GM23338 (cell line): Measurements from ENCODE around the gene CCNL1. TPM values are rescaled to one million over a fixed set of nuclear protein-coding genes. Genes with fewer than 3 reads are reported as not detected.

Experiments
- ATAC-seq: fragments of 200-7000 bp; cut with Tn5 transposase; 3 replicates; pipeline ENCODE4 v1.9.1; 2020
- DNase-seq: peaks from one replicate; pipeline ENCODE4 v3.0.0-alpha.2; 2015; ENCODE audit warnings: low spot score
- H2AFZ ChIP-seq: fragments of 200-600 bp; sonication (generic); 2 replicates; pipeline ENCODE4 v1.8.0; 2016; ENCODE audit warnings: antibody characterized with exemption, mild to moderate bottlenecking, moderate library complexity
- H3F3A ChIP-seq: fragments of 200-600 bp; sonication (generic); replicated peaks from 2 replicates; pipeline ENCODE4 v1.8.0; 2017; ENCODE audit warnings: antibody characterized with exemption, mixed run types, low read depth
- H3K27ac ChIP-seq: fragments of 200-600 bp; sonication (generic); 2 replicates; pipeline ENCODE4 v1.6.1; 2016; ENCODE audit warnings: low read depth
- H3K27me3 ChIP-seq: fragments of 200-600 bp; sonication (generic); 2 replicates; pipeline ENCODE4 v1.8.0; 2016; ENCODE audit warnings: mild to moderate bottlenecking, mixed run types, moderate library complexity; ENCODE audit not compliant: insufficient read depth
- H3K36me3 ChIP-seq: fragments of 200-600 bp; sonication (generic); 2 replicates; pipeline ENCODE4 v1.8.0; 2016; ENCODE audit warnings: mild to moderate bottlenecking; ENCODE audit not compliant: insufficient read depth
- H3K4me1 ChIP-seq: fragments of 200-600 bp; sonication (generic); 2 replicates; pipeline ENCODE4 v1.8.0; 2016; ENCODE audit warnings: mild to moderate bottlenecking, moderate library complexity; ENCODE audit not compliant: insufficient read depth
- H3K4me2 ChIP-seq: fragments of 200-600 bp; sonication (generic); 2 replicates; pipeline ENCODE4 v1.7.1; 2017; ENCODE audit warnings: mixed run types
- H3K4me3 ChIP-seq: fragments of 200-600 bp; sonication (generic); 2 replicates; pipeline ENCODE4 v1.6.1; 2016; ENCODE audit warnings: mixed run types
- H3K79me2 ChIP-seq: fragments of 200-600 bp; sonication (generic); replicated peaks from 2 replicates; pipeline ENCODE4 v1.8.0; 2017; ENCODE audit warnings: mild to moderate bottlenecking; ENCODE audit not compliant: insufficient read depth
- H3K9me2 ChIP-seq: fragments of 200-600 bp; sonication (generic); 2 replicates; pipeline ENCODE4 v1.8.0; 2017; ENCODE audit not compliant: insufficient read depth
- H4K20me1 ChIP-seq: fragments of 200-600 bp; sonication (generic); replicated peaks from 2 replicates; pipeline ENCODE4 v1.8.0; 2017; ENCODE audit warnings: mild to moderate bottlenecking; ENCODE audit not compliant: insufficient read depth
- H3K27ac Mint-ChIP-seq: 2 replicates; pipeline ENCODE4 v1.8.0; 2020; ENCODE audit warnings: inconsistent platforms, mild to moderate bottlenecking, moderate library complexity, mixed read lengths
- H3K27me3 Mint-ChIP-seq: 3 replicates; pipeline ENCODE4 v1.8.0; 2022; ENCODE audit warnings: low read depth, mild to moderate bottlenecking, moderate library complexity, mixed read lengths, inconsistent platforms; ENCODE audit not compliant: insufficient read depth, poor library complexity
- H3K36me3 Mint-ChIP-seq: 3 replicates; pipeline ENCODE4 v1.8.0; 2021; ENCODE audit warnings: low read depth, mild to moderate bottlenecking, inconsistent platforms, moderate library complexity, mixed read lengths
- H3K4me1 Mint-ChIP-seq: 3 replicates; pipeline ENCODE4 v1.8.0; 2020; ENCODE audit warnings: mild to moderate bottlenecking, inconsistent platforms, mixed read lengths
- H3K4me3 Mint-ChIP-seq: 3 replicates; pipeline ENCODE4 v1.8.0; 2021; ENCODE audit warnings: moderate library complexity, mild to moderate bottlenecking, inconsistent platforms, mixed read lengths
- H3K9me3 Mint-ChIP-seq: 3 replicates; pipeline ENCODE4 v1.8.0; 2020; ENCODE audit warnings: moderate library complexity, mild to moderate bottlenecking, inconsistent platforms, mixed read lengths
- CREB1 ChIP-seq: fragments of 250-450 bp; sonication (Bioruptor Pico); IDR thresholded peaks from 2 replicates; pipeline ENCODE4 v1.5.0; 2020; ENCODE audit warnings: low read depth, mild to moderate bottlenecking, moderate library complexity
- EZH2 ChIP-seq: fragments of 200-600 bp; sonication (generic); IDR thresholded peaks from one replicate; pipeline ENCODE4 v1.8.0; 2017; ENCODE audit warnings: antibody characterized with exemption, mild to moderate bottlenecking, low read depth; ENCODE audit not compliant: unreplicated experiment
- EZH2phosphoT487 ChIP-seq: fragments of 200-600 bp; sonication (generic); IDR thresholded peaks from one replicate; pipeline ENCODE4 v1.8.1; 2018; ENCODE audit warnings: antibody characterized with exemption; ENCODE audit not compliant: unreplicated experiment
- JUNB ChIP-seq: IDR thresholded peaks from one replicate; pipeline ENCODE4 v1.6.1; 2016; ENCODE audit warnings: antibody characterized with exemption; ENCODE audit not compliant: unreplicated experiment
- NANOG ChIP-seq: IDR thresholded peaks from 2 replicates; pipeline ENCODE4 v1.6.1; 2016; ENCODE audit warnings: antibody characterized with exemption, borderline replicate concordance
- POLR2AphosphoS5 ChIP-seq: IDR thresholded peaks from 2 replicates; pipeline ENCODE4 v1.6.1; 2016; ENCODE audit warnings: antibody characterized with exemption, low read depth
- STAT1 ChIP-seq: IDR thresholded peaks from one replicate; pipeline ENCODE4 v1.6.1; 2016; ENCODE audit warnings: antibody characterized with exemption; ENCODE audit not compliant: unreplicated experiment
- ZNF114 ChIP-seq: fragments of 250-450 bp; sonication (Bioruptor Pico); IDR thresholded peaks from 2 replicates; pipeline ENCODE4 v1.5.0; 2020; ENCODE audit warnings: mild to moderate bottlenecking, moderate library complexity
- ZNF331 ChIP-seq: fragments of 250-450 bp; sonication (Bioruptor Pico); IDR thresholded peaks from 2 replicates; pipeline ENCODE4 v1.5.0; 2020; ENCODE audit warnings: low read depth, mild to moderate bottlenecking, moderate library complexity
- polyA plus RNA-seq: library from polyadenylated mRNA; unstranded; fragments of >200 nt; fragmentation: Nextera tagmentation; extraction: Ambion mirVana; gene quantifications from 2 replicates; pipeline ENCODE4 v1.2.1, GENCODE V29; 2016
- total RNA-seq: library from RNA; depleted of rRNA; stranded (reverse); fragments of >200 nt; shearing (Covaris generic); gene quantifications from 2 replicates; pipeline ENCODE4 v1.2.3, GENCODE V29; 2014
- TF ChIP-seq, protein P1 (sequence below): fragments of 250-450 bp; sonication (Bioruptor Pico); IDR thresholded peaks from 2 replicates; pipeline ENCODE4 v1.5.0; 2020; ENCODE audit warnings: mild to moderate bottlenecking, moderate library complexity
- TF ChIP-seq, protein P2 (sequence below): IDR thresholded peaks from one replicate; pipeline ENCODE4 v1.6.1; 2018; ENCODE audit warnings: antibody characterized with exemption; ENCODE audit not compliant: unreplicated experiment
- TF ChIP-seq, protein P3 (sequence below): IDR thresholded peaks from 2 replicates; pipeline ENCODE4 v1.6.1; 2016; ENCODE audit warnings: antibody characterized with exemption
- TF ChIP-seq, protein P4 (sequence below), 2 experiments: fragments of 200-600 bp in 1 of 2; sonication (generic) in 1 of 2; conservative IDR thresholded peaks; 2 replicates each; pipeline versions ENCODE4 v1.5.1 to v1.6.1; 2016 to 2017; ENCODE audit warnings: antibody characterized with exemption in 2 of 2, low read depth in 2 of 2, mild to moderate bottlenecking in 2 of 2, moderate library complexity in 1 of 2

The CCNL1 gene
- total and polyA plus RNA-seq, 2 experiments from 2014 or later: 108 to 134 TPM

DNA sequence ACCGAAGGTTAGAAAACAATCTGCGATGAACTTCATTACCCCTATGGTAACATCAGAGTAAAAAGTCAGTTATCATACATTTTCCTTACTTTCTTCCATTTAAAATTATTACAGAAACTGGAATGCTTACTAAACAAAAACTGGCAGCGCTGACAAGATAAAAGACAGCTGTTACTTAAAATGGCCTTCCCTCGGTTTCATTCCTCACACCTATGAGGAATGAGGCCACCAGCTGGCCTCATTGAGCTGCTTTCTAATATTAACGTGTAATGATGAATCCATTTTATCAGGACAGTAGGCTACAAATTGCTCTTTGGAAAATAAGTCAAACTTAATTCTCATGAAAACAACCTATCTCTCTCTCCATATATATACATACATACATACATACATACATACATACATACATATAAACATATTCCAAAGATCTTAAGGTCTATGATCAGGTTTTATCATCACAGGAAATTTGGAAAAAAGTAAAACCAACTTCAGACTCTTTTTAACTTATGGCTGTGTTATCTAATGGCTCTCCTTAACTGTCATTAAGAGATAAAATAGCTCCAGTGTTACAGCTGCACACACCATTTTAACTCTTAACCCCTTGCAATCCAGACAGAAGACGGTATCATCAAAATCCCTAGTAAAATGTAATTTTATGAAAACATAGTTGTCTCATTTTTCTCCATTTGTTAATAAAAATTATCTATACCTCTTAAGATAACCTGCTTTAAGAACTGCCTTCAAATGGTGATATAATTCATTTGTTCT, 5.2 kb downstream of the CCNL1 start:
- H3K27me3 ChIP-seq: no peaks in the 10 kb centered on the region
- ATAC-seq (no peak), DNase-seq (no peak)
- H3K4me3 ChIP-seq: 0 out of 2 replicates have a peak overlapping the region, but pooled peaks have one; percentile 5
- H3K4me1 ChIP-seq: peaks cover 24% of the 10 kb centered on the region
- H2AFZ ChIP-seq: no peak overlapping the region
- H4K20me1 ChIP-seq: peaks cover 68% of the 10 kb centered on the region
- Mint-ChIP-seq H3K27me3 (peaks cover 4% of the 10 kb centered on the region), H3K36me3 (peaks cover 94% of the 10 kb centered on the region), H3K4me1 (peaks cover 31% of the 10 kb centered on the region), H3K27ac (no peak overlapping the region), H3K4me3 (peak overlapping the region; percentile 37; the same call in 1 of the 3 replicates), H3K9me3 (no peaks in the 10 kb centered on the region)
- peaks cover 75% of the 10 kb centered on the region for H3K79me2 ChIP-seq
- 0 out of 2 replicates have a peak, but pooled peaks cover 4% of the 10 kb centered on the region for H3F3A ChIP-seq
- peaks cover 90% of the 10 kb centered on the region for H3K36me3 ChIP-seq
- H3K9me2 ChIP-seq: no peaks in the 10 kb centered on the region
- H3K4me2 ChIP-seq: no peak overlapping the region
- no peak overlapping the region for H3K27ac ChIP-seq
- TF ChIP-seq, protein P1, sequence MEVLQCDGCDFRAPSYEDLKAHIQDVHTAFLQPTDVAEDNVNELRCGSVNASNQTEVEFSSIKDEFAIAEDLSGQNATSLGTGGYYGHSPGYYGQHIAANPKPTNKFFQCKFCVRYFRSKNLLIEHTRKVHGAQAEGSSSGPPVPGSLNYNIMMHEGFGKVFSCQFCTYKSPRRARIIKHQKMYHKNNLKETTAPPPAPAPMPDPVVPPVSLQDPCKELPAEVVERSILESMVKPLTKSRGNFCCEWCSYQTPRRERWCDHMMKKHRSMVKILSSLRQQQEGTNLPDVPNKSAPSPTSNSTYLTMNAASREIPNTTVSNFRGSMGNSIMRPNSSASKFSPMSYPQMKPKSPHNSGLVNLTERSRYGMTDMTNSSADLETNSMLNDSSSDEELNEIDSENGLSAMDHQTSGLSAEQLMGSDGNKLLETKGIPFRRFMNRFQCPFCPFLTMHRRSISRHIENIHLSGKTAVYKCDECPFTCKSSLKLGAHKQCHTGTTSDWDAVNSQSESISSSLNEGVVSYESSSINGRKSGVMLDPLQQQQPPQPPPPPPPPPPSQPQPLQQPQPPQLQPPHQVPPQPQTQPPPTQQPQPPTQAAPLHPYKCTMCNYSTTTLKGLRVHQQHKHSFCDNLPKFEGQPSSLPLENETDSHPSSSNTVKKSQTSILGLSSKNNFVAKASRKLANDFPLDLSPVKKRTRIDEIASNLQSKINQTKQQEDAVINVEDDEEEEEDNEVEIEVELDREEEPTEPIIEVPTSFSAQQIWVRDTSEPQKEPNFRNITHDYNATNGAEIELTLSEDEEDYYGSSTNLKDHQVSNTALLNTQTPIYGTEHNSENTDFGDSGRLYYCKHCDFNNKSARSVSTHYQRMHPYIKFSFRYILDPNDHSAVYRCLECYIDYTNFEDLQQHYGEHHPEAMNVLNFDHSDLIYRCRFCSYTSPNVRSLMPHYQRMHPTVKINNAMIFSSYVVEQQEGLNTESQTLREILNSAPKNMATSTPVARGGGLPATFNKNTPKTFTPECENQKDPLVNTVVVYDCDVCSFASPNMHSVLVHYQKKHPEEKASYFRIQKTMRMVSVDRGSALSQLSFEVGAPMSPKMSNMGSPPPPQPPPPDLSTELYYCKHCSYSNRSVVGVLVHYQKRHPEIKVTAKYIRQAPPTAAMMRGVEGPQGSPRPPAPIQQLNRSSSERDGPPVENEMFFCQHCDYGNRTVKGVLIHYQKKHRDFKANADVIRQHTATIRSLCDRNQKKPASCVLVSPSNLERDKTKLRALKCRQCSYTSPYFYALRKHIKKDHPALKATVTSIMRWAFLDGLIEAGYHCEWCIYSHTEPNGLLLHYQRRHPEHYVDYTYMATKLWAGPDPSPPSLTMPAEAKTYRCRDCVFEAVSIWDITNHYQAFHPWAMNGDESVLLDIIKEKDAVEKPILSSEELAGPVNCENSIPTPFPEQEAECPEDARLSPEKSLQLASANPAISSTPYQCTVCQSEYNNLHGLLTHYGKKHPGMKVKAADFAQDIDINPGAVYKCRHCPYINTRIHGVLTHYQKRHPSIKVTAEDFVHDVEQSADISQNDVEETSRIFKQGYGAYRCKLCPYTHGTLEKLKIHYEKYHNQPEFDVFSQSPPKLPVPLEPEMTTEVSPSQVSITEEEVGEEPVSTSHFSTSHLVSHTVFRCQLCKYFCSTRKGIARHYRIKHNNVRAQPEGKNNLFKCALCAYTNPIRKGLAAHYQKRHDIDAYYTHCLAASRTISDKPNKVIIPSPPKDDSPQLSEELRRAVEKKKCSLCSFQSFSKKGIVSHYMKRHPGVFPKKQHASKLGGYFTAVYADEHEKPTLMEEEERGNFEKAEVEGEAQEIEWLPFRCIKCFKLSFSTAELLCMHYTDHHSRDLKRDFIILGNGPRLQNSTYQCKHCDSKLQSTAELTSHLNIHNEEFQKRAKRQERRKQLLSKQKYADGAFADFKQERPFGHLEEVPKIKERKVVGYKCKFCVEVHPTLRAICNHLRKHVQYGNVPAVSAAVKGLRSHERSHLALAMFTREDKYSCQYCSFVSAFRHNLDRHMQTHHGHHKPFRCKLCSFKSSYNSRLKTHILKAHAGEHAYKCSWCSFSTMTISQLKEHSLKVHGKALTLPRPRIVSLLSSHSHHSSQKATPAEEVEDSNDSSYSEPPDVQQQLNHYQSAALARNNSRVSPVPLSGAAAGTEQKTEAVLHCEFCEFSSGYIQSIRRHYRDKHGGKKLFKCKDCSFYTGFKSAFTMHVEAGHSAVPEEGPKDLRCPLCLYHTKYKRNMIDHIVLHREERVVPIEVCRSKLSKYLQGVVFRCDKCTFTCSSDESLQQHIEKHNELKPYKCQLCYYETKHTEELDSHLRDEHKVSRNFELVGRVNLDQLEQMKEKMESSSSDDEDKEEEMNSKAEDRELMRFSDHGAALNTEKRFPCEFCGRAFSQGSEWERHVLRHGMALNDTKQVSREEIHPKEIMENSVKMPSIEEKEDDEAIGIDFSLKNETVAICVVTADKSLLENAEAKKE (CRISPR knock-in tag): no peak
- TF ChIP-seq STAT1 (no peak), EZH2 (no peak), POLR2AphosphoS5 (no peak), CREB1 (no peak), EZH2phosphoT487 (no peak), JUNB (no peak), ZNF114 (CRISPR knock-in tag) (no peak), NANOG (no peak), ZNF331 (CRISPR knock-in tag) (no peak)
- TF ChIP-seq, protein P2, sequence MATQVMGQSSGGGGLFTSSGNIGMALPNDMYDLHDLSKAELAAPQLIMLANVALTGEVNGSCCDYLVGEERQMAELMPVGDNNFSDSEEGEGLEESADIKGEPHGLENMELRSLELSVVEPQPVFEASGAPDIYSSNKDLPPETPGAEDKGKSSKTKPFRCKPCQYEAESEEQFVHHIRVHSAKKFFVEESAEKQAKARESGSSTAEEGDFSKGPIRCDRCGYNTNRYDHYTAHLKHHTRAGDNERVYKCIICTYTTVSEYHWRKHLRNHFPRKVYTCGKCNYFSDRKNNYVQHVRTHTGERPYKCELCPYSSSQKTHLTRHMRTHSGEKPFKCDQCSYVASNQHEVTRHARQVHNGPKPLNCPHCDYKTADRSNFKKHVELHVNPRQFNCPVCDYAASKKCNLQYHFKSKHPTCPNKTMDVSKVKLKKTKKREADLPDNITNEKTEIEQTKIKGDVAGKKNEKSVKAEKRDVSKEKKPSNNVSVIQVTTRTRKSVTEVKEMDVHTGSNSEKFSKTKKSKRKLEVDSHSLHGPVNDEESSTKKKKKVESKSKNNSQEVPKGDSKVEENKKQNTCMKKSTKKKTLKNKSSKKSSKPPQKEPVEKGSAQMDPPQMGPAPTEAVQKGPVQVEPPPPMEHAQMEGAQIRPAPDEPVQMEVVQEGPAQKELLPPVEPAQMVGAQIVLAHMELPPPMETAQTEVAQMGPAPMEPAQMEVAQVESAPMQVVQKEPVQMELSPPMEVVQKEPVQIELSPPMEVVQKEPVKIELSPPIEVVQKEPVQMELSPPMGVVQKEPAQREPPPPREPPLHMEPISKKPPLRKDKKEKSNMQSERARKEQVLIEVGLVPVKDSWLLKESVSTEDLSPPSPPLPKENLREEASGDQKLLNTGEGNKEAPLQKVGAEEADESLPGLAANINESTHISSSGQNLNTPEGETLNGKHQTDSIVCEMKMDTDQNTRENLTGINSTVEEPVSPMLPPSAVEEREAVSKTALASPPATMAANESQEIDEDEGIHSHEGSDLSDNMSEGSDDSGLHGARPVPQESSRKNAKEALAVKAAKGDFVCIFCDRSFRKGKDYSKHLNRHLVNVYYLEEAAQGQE: no peak
- TF ChIP-seq, protein P3, sequence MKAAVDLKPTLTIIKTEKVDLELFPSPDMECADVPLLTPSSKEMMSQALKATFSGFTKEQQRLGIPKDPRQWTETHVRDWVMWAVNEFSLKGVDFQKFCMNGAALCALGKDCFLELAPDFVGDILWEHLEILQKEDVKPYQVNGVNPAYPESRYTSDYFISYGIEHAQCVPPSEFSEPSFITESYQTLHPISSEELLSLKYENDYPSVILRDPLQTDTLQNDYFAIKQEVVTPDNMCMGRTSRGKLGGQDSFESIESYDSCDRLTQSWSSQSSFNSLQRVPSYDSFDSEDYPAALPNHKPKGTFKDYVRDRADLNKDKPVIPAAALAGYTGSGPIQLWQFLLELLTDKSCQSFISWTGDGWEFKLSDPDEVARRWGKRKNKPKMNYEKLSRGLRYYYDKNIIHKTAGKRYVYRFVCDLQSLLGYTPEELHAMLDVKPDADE: no peak
- TF ChIP-seq, protein P4, sequence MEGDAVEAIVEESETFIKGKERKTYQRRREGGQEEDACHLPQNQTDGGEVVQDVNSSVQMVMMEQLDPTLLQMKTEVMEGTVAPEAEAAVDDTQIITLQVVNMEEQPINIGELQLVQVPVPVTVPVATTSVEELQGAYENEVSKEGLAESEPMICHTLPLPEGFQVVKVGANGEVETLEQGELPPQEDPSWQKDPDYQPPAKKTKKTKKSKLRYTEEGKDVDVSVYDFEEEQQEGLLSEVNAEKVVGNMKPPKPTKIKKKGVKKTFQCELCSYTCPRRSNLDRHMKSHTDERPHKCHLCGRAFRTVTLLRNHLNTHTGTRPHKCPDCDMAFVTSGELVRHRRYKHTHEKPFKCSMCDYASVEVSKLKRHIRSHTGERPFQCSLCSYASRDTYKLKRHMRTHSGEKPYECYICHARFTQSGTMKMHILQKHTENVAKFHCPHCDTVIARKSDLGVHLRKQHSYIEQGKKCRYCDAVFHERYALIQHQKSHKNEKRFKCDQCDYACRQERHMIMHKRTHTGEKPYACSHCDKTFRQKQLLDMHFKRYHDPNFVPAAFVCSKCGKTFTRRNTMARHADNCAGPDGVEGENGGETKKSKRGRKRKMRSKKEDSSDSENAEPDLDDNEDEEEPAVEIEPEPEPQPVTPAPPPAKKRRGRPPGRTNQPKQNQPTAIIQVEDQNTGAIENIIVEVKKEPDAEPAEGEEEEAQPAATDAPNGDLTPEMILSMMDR (conservative IDR thresholded peaks at IDR 0.05; ENCODE audit: low read depth in 2 of 2): no peak
